Stimulated activated CD4-positive, alpha-beta T cell treated with anti-CD3 and anti-CD28 coated beads, Interleukin-12 subunit alpha, Interleukin-12 subunit beta, amount 100 ng/mL, for 24 hours (primary cell): ENCODE data around the gene RAB3B.
"Not testable (repeated sequence)": the region's sequence is repeated elsewhere in the genome, so short reads cannot be mapped to it uniquely, and the experiment has no call there.

Experiments
- DNase-seq, 2 experiments: peaks; one replicate each; pipeline ENCODE4 v3.0.0-alpha.2; 2020; ENCODE audit warnings: low read depth in 2 of 2

RAB3B gene

DNA sequence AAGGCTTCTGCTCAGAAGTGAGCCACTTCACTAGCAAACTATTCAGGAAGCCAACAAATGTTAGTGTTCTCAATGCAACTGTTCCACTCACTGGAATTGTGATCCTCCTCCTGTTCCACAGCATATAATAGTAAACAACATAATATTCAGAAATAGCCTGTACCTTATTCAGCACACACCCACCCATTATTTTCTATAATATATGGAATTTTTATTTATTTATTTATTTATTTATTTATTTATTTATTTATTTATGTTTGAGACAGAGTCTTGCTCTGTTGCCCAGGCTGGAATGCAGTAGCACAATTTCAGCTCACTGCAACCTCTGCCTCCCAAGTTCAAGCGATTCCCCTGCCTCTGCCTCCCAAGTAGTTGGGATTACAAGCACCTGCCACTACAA lies 117.2 kb downstream of the RAB3B start:
- DNase-seq = not testable (repeated sequence)

DNA sequence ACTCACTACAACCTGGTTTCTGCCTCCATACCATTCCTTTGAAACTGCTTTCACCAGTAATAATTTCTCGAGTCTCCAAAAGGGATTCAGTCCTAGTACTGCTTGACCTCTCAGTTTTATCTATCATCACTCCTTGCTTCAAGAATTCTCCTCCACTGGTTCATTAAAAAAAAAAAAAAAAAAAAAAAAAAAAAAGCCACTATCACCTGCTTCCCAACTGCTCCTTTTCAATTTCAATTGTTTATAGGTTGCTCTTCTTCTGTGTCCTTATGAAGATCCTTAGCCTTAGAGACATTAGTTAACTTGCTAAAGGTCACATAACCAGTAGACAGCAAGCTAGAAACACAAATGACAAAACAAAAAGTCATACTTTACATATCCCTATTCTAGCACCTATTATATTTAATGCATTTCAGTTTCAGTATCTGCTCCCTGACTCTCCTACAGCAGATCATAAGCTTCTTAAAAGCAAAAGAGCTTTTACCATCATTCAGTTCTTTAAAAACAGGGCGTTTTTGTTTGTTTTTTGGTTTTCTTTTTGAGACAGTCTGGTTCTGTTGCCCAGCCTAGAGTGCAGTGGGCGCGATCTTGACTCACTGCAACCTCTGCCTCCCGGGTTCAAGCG lies 119.0 kb downstream of the RAB3B start:
- DNase-seq = no peak

DNA sequence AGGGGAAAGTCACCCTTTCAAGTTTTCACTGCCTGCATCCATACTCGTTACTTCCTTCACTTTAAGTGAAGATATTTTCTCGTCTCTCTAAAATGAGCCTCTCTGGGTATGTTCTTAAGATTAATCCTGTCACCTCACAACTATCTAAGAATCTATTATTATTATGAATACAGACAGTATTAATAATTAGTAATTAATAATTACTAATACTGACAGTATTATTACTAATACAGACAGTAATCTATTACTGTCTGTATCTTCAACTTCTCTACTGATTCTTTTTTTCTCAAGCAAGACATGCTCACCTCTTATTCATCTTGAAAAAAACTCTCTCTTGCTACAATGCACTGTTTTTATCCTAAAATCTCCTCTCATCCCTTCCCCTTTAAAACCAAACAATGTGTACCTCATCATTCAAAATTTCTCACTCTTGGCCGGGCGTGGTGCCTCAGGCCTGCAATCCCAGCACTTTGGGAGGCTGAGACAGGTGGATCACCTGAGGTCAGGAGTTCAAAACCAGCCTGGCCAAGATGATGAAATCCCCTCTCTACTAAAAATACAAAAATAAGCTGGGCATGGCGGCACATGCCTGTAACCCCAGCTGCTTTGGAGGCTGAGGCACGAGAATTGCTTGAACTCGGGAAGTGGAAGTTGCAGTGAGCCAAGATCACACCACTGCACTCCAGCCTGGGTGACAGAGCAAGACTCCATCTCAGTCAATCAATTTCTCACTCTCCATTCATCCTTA lies 119.7 kb downstream of the RAB3B start:
- DNase-seq = no peak

DNA sequence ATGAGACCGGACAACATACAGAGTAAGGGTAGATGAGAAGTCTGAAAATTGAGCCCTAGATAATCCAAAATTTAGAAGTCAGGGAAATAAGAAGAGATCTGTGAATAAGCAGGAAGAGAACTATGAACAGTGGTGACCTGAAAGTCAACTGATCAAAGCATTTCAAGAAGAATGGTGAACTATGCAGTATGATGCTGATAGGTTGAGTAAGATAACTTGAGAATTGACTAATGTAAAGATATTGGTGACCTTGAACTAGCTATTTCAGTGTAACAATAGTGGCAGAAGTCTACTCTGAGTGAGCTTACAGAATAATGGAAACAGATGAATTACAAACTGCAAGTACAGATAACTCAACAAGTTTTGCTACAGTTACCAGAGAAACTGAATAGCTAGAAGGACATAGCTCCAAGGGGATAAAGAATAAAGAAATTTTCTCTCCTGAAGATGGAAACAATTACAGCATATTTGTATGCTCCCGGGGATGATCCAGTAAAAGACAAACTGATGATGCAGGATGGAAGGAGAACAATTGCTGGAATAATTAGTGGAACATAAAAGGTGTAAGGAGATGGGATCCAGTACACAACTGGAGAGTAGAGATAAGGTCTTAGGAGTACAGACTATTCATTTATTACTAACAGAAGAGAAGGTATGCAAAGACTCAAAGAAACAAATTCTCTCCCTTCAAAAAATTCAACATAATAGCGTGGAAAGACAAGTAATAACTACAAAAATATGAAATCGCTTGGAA lies 122.8 kb downstream of the RAB3B start:
- no peak for DNase-seq

DNA sequence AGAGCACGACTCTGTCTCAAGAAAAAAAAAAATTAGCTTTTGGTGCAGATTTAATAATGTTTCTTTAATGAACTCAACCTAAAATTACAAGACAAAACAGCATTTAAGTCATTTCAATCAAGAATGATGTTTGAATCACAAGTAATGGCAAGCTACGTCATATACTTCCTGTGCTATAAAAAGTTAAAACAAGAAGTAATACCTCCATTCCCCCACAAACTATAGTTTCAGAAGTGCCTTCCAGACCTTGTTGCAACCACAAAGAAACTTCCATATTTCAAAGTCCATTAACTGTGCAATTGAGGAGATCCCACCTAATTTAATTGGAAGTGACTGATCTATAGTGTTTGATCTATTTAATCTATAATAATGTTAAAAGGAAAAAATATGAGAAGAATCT lies 127.1 kb downstream of the RAB3B start:
- DNase-seq = no peak

DNA sequence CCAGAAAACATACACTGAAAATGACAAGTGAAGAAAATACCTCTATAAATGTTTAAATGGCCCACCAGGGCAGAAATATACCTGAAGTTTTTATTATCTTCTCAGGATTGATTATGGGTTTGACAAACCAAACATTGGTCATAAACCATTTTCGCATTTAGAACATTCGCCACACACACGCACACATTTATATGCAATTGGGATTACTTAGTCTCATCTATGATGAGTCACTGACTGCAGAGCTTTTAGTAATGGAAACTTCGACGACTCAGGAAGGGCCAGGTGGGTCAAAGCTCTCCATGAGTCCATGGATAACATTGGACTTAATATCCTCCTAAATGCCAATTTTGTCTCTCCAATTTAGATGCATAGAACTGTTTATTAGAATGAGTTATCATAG lies 128.8 kb downstream of the RAB3B start:
- DNase-seq = no peak

DNA sequence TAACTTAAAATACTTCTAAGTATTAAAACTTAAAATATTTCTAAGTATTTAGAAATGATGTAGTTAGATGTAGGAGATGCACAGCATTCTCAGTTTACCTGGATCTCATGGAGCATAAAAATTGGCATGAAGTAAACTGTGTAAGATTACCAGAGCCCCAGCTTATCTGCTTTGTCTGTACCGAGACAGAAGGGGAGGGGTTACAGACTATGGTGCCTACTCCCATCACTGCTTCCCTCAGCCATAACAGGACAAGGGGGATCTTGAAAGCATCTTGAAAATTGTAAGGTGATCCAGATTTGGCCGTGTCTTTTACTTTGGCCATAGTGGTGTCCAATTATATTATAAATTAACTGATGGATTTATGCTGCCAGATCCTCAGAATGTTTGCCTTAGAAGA lies 130.8 kb downstream of the RAB3B start:
- DNase-seq = no peak

DNA sequence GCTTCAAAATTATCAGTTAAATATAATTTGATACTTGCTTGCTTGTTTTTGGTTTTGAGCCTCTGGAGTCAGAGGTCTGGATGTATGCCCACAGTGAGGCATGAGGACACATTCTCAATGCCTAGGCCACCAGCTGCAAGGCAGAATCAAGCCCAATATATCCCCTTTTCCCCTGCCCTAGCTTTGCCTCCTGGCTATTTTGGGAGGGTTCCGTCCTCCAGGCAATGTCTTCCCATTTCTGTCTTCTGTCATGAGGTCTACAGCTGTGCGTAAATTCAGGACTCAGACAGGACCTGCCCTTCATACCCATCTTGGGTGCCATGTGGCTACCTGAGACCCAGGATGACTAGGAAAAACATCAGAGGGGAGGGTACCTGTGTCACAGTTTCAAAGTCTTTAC lies 131.2 kb downstream of the RAB3B start:
- DNase-seq = no peak

DNA sequence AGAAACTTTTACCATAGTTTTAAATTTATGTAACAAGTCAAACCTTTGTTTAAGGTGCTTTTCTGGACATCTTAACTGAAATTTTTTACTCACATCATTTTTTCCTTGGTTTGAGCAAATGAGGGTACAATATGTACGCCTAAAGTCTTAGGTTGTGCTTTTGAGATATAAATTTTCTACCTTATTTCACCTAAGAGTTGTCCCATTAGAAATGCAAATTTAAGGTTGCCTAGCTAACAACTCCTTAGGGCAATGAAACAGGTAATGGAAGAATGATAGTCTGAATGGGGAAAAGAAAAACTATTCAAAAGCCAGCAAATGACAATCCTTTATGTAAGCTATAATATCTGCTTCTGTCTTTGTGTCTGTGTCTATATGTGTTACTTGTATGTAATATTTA lies 131.6 kb downstream of the RAB3B start:
- no peak for DNase-seq
